Endothelial cell of umbilical vein (primary cell): ENCODE measurements around the gene CSMD2. TPM values are rescaled to one million over a fixed set of nuclear protein-coding genes. Genes with fewer than 3 reads are reported as not detected.

Experiments
- BruUV-seq: library from RNA; stranded (reverse); fragments of 400-500 nt; replicated peaks from 2 replicates; lab custom pipeline; 2021; lab: Mats Ljungman, UMichigan
- CTCF ChIA-PET: fragments of 300-600, 350-600 bp; sonication (Branson Sonifier 250); formaldehyde crosslinking; loops from one replicate; lab custom pipeline; 2021; ENCODE audit warnings: antibody characterized with exemption, inconsistent platforms; lab: Charles Lee
- POLR2A ChIA-PET: fragments of 300-600, 350-600 bp; sonication (Branson Sonifier 250); formaldehyde crosslinking; loops from one replicate; lab custom pipeline; 2021; ENCODE audit warnings: antibody characterized with exemption, inconsistent platforms; lab: Charles Lee
- DNase-seq: peaks from one replicate; pipeline ENCODE4 v3.0.0-alpha.2; 2011; ENCODE audit warnings: low read depth, low spot score
- FAIRE-seq: peaks from 2 replicates; lab custom pipeline; 2011; peaks lifted over from hg19 to GRCh38; lab: Jason Lieb, UNC
- H2AFZ ChIP-seq: 2 replicates; pipeline ENCODE4 v1.6.0; 2012; ENCODE audit warnings: low read depth, low read length, control low read depth, inconsistent platforms
- H3K27ac ChIP-seq: 2 replicates; pipeline ENCODE4 v1.5.1; 2011; ENCODE audit warnings: low read depth, mild to moderate bottlenecking, control low read depth, low read length, moderate library complexity; ENCODE audit not compliant: insufficient read depth
- H3K27me3 ChIP-seq, 2 experiments: 2 replicates each; pipeline versions ENCODE4 v1.6.0 to v1.6.1; 2011; ENCODE audit warnings: low read length in 2 of 2, mixed read lengths in 1 of 2; ENCODE audit not compliant: control insufficient read depth in 2 of 2, insufficient read depth in 2 of 2
- H3K36me3 ChIP-seq, 2 experiments: 2 replicates in 1 of 2; 3 replicates in 1 of 2; pipeline ENCODE4 v1.5.1; 2011; ENCODE audit warnings: low read length in 2 of 2, mild to moderate bottlenecking in 1 of 2, moderate library complexity in 1 of 2; ENCODE audit not compliant: control insufficient read depth in 2 of 2, insufficient read depth in 2 of 2; ENCODE audit errors: extremely low read depth in 1 of 2
- H3K4me1 ChIP-seq: 3 replicates; pipeline ENCODE4 v1.5.1; 2011; ENCODE audit warnings: mild to moderate bottlenecking, low read length; ENCODE audit not compliant: control insufficient read depth, insufficient read depth; ENCODE audit errors: extremely low read depth
- H3K4me2 ChIP-seq: 2 replicates; pipeline ENCODE4 v1.6.1; 2011; ENCODE audit warnings: low read length, control low read depth, mixed read lengths; ENCODE audit not compliant: insufficient read depth
- H3K4me3 ChIP-seq, 3 experiments: fragments of 200-600 bp in 1 of 3; sonication (generic), shearing (Covaris generic) in 1 of 3; replicated peaks in 1 of 3; 2 replicates each; pipeline ENCODE4 v1.5.1; 2011 to 2016; ENCODE audit warnings: control low read depth in 3 of 3, low read length in 3 of 3, mild to moderate bottlenecking in 2 of 3, inconsistent platforms in 1 of 3, low read depth in 1 of 3, moderate library complexity in 1 of 3; ENCODE audit not compliant: insufficient read depth in 1 of 3
- H3K79me2 ChIP-seq: 2 replicates; pipeline ENCODE4 v1.6.0; 2012; ENCODE audit warnings: low read length, inconsistent platforms; ENCODE audit not compliant: control insufficient read depth, insufficient read depth
- H3K9ac ChIP-seq: replicated peaks from 2 replicates; pipeline ENCODE3; 2011; ENCODE audit warnings: low read length, control low read depth; ENCODE audit not compliant: insufficient read depth; ENCODE audit errors: extremely low read depth
- H3K9me1 ChIP-seq: replicated peaks from 3 replicates; pipeline ENCODE4 v1.6.0; 2011; ENCODE audit warnings: mild to moderate bottlenecking, low read length; ENCODE audit not compliant: control insufficient read depth, insufficient read depth; ENCODE audit errors: extremely low read depth
- H3K9me3 ChIP-seq: replicated peaks from 2 replicates; pipeline ENCODE4 v1.5.1; 2012; ENCODE audit warnings: low read length, inconsistent platforms; ENCODE audit not compliant: control insufficient read depth, insufficient read depth
- H4K20me1 ChIP-seq: replicated peaks from 2 replicates; pipeline ENCODE3; 2011; ENCODE audit warnings: mild to moderate bottlenecking, low read length; ENCODE audit not compliant: control insufficient read depth, insufficient read depth; ENCODE audit errors: extremely low read depth
- EZH2 ChIP-seq: IDR thresholded peaks from 2 replicates; pipeline ENCODE4 v1.6.1; 2012; ENCODE audit warnings: borderline replicate concordance, low read depth, mild to moderate bottlenecking, moderate library complexity, low read length, inconsistent platforms; ENCODE audit not compliant: severe bottlenecking
- FOS ChIP-seq: IDR thresholded peaks from 2 replicates; pipeline ENCODE4 v1.6.1; 2011; ENCODE audit warnings: mild to moderate bottlenecking, low read length, moderate library complexity, borderline replicate concordance; ENCODE audit not compliant: insufficient read depth
- GATA2 ChIP-seq: IDR thresholded peaks from 2 replicates; pipeline ENCODE4 v1.7.0; 2011; ENCODE audit warnings: low read depth, mild to moderate bottlenecking, moderate library complexity, mixed read lengths, low read length; ENCODE audit not compliant: insufficient read length, insufficient read depth
- JUN ChIP-seq: IDR thresholded peaks from 2 replicates; pipeline ENCODE4 v1.6.1; 2011; ENCODE audit warnings: borderline replicate concordance, low read depth; ENCODE audit not compliant: insufficient read length, insufficient read depth
- MAX ChIP-seq: IDR thresholded peaks from 2 replicates; pipeline ENCODE4 v1.6.1; 2011; ENCODE audit not compliant: insufficient read depth, insufficient read length
- MYC ChIP-seq: IDR thresholded peaks from one replicate; pipeline ENCODE4 v1.6.1; 2011; ENCODE audit warnings: mild to moderate bottlenecking, low read depth, low read length
- POLR2A ChIP-seq: IDR thresholded peaks from 2 replicates; pipeline ENCODE4 v1.6.1; 2012; ENCODE audit warnings: low read depth, mild to moderate bottlenecking, control low read depth, low read length
- POLR2AphosphoS5 ChIP-seq: IDR thresholded peaks from 2 replicates; pipeline ENCODE4 v1.6.1; 2012; ENCODE audit warnings: low read depth, mild to moderate bottlenecking, control low read depth, low read length, moderate library complexity; ENCODE audit not compliant: insufficient read depth
- dilution Hi-C: fragments of 300-500 bp; cut with MboI; formaldehyde crosslinking; loops from one replicate; pipeline ENCODE4 v1.15.0; 2019; ENCODE audit warnings: low sequenced_read_pairs; ENCODE audit not compliant: extremely low pct_ligation_motif_present
- intact Hi-C: fragments of 100-400 bp; cut with micrococcal nuclease; formaldehyde crosslinking; loops from one replicate; pipeline ENCODE4 v1.10.0; 2022
- polyA plus RNA-seq, 4 experiments: library from polyadenylated mRNA; depleted of rRNA in 3 of 4; stranded (reverse) in 3 of 4; unstranded in 1 of 4; fragments of >200 nt; gene quantifications; 2 replicates each; pipeline versions ENCODE4 v1.2.1 to v1.2.3, GENCODE V29; 2011 to 2012; ENCODE audit warnings: missing spikeins in 1 of 4
- total RNA-seq: library from RNA; stranded (reverse); gene quantifications from 2 replicates; pipeline ENCODE4 v1.2.3, GENCODE V29; 2021
- TF ChIP-seq, protein P1 (sequence below), 2 donors: IDR thresholded peaks; 1 replicate in 1 of 2; 2 replicates in 1 of 2; pipeline ENCODE4 v1.5.1; 2011; ENCODE audit warnings: low read length in 2 of 2, mild to moderate bottlenecking in 2 of 2, moderate library complexity in 2 of 2, control low read depth in 1 of 2, inconsistent platforms in 1 of 2, low read depth in 1 of 2; ENCODE audit not compliant: insufficient read depth in 1 of 2; ENCODE audit errors: extremely low read depth in 1 of 2

The CSMD2 gene
- total and polyA plus RNA-seq, 2 donors (not counting 3 experiments of a cell fraction or from before 2014, with no cell fraction given) = under 0.01 TPM; not detected in 1

DNA sequence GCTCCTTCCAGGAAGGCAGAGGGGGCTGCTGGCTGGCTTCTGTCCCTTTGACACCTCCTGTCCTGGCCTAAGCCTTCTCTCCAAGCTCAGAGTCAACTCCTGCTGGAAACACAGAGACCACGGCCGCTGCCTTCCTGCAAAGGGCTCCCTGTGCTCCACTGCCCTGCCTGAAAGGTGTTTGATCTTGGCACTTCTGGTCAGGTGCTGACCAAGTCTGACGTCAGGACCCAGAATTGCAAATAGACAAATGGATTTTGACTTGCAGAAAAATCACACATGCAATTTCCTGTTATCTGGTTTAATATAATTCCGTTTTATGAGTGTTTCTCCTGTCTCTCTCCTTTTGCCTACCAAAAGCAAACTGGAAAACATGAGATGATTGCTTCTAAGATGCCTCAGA lies 387.7 kb downstream of the CSMD2 start:
- Histone ChIP-seq H3K9me1 (no peaks in the 10 kb centered on the region), H3K4me2 (no peak overlapping the region), H3K9me3 (no peaks in the 10 kb centered on the region), H3K4me3 (no peak overlapping the region), H2AFZ (no peak overlapping the region), H3K36me3 (no peaks in the 10 kb centered on the region), H4K20me1 (no peaks in the 10 kb centered on the region), H3K9ac (no peak overlapping the region), H3K27me3 (no peaks in the 10 kb centered on the region), H3K79me2 (no peaks in the 10 kb centered on the region), H3K4me1 (no peaks in the 10 kb centered on the region), H3K27ac (no peak overlapping the region)
- BruUV-seq = no TSS peak
- CTCF ChIA-PET = no interaction called here
- POLR2A ChIA-PET = no interaction called here
- DNase-seq (no peak), FAIRE-seq (no peak)
- no peak for TF ChIP-seq GATA2
- no peak for TF ChIP-seq FOS
- no peak for TF ChIP-seq EZH2
- TF ChIP-seq POLR2AphosphoS5 = no peak
- TF ChIP-seq MYC = no peak
- TF ChIP-seq POLR2A = no peak
- intact Hi-C loops (no loop called here), dilution Hi-C loops (no loop called here)

DNA sequence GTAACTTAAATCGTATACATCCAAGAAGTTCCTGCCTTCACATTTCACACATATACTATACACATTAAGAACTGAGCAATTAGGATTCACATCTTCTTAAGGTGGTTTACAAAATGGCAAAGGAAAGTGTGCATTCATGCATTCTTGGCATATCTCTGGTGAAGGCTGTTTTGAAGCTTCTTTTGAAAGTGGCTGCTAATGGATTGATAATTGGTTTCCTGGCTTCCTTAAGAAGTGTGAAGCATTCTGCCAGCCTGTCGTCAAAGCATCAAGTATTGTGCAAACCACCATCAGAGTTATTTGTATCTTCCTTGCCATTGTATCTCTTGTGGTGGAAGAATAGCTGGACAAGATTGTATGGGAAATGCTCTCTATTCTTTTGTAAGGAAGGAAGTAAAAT lies 396.2 kb downstream of the CSMD2 start:
- no peaks in the 10 kb centered on the region for H3K36me3 ChIP-seq
- no peaks in the 10 kb centered on the region for H3K4me1 ChIP-seq
- TF ChIP-seq POLR2AphosphoS5 = no peak
- TF ChIP-seq POLR2A = no peak
- no peak for TF ChIP-seq FOS
- TF ChIP-seq EZH2 = no peak
- no peak for TF ChIP-seq GATA2
- TF ChIP-seq, protein P1, sequence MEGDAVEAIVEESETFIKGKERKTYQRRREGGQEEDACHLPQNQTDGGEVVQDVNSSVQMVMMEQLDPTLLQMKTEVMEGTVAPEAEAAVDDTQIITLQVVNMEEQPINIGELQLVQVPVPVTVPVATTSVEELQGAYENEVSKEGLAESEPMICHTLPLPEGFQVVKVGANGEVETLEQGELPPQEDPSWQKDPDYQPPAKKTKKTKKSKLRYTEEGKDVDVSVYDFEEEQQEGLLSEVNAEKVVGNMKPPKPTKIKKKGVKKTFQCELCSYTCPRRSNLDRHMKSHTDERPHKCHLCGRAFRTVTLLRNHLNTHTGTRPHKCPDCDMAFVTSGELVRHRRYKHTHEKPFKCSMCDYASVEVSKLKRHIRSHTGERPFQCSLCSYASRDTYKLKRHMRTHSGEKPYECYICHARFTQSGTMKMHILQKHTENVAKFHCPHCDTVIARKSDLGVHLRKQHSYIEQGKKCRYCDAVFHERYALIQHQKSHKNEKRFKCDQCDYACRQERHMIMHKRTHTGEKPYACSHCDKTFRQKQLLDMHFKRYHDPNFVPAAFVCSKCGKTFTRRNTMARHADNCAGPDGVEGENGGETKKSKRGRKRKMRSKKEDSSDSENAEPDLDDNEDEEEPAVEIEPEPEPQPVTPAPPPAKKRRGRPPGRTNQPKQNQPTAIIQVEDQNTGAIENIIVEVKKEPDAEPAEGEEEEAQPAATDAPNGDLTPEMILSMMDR (IDR thresholded peaks at IDR 0.05; ENCODE audit: extremely low read depth in 1 of 2, insufficient read depth in 1 of 2, low read depth in 1 of 2, low read length in 2 of 2) = no peak
- no peak for TF ChIP-seq MAX
- no peak for TF ChIP-seq MYC
- no peak for TF ChIP-seq JUN
- BruUV-seq = no TSS peak
- H2AFZ ChIP-seq = no peak overlapping the region
- no peaks in the 10 kb centered on the region for H4K20me1 ChIP-seq
- H3K9me1 ChIP-seq = no peaks in the 10 kb centered on the region
- FAIRE-seq (no peak), DNase-seq (no peak)
- intact Hi-C loops (no loop called here), dilution Hi-C loops (no loop called here)
- H3K4me3 ChIP-seq = no peak overlapping the region
- ChIA-PET POLR2A (no interaction called here), CTCF (no interaction called here)
- no peak overlapping the region for H3K4me2 ChIP-seq
- H3K9me3 ChIP-seq = no peaks in the 10 kb centered on the region
- no peaks in the 10 kb centered on the region for H3K79me2 ChIP-seq
- no peaks in the 10 kb centered on the region for H3K27me3 ChIP-seq
- no peak overlapping the region for H3K27ac ChIP-seq
- no peak overlapping the region for H3K9ac ChIP-seq
